GM19452 (cell line): ENCODE results near the gene FLNA.
"Not testable (repeated sequence)": the region's sequence is repeated elsewhere in the genome, so short reads cannot be mapped to it uniquely, and the experiment has no call there.

Experiments used
- ATAC-seq: cut with Tn5 transposase; IDR thresholded peaks from one replicate; pipeline ENCODE4 v1.9.1; 2021; ENCODE audit not compliant: unreplicated experiment

Gene FLNA

GRCh38 chrX:154399527-154400368, 25.3 kb upstream of the FLNA start:
- no peak for ATAC-seq

- ATAC-seq: peak; percentile 14
Observed at GRCh38 chrX:154398668-154399526, 24.5 kb upstream of the FLNA start.

- ATAC-seq: peak; percentile 75
Observed at GRCh38 chrX:154397888-154398667, 23.6 kb upstream of the FLNA start, which contains the start of gene RPL10. TSS of gene RPL10 (plus strand) at chrX:154398377. CDS start at chrX:154398520, 143 bp downstream.

- ATAC-seq: peak; percentile 45
Observed at GRCh38 chrX:154396973-154397887, 22.8 kb upstream of the FLNA start.

GRCh38 chrX:154396363-154396762, 21.9 kb upstream of the FLNA start:
- not testable (repeated sequence) for ATAC-seq

GRCh38 chrX:154389812-154390747, 15.6 kb upstream of the FLNA start:
- ATAC-seq: peak; percentile 64

GRCh38 chrX:154388649-154389048, 14.2 kb upstream of the FLNA start:
- ATAC-seq: not testable (repeated sequence)

- not testable (repeated sequence) for ATAC-seq
Observed at GRCh38 chrX:154388094-154388493, 13.7 kb upstream of the FLNA start.

GRCh38 chrX:154384284-154384892, 10.0 kb upstream of the FLNA start:
- ATAC-seq: no peak

GRCh38 chrX:154383359-154384283, 9.2 kb upstream of the FLNA start:
- no peak for ATAC-seq

- no peak for ATAC-seq
Observed at GRCh38 chrX:154382483-154383069, 8.1 kb upstream of the FLNA start.

GRCh38 chrX:154381271-154381670, 6.8 kb upstream of the FLNA start:
- ATAC-seq: no peak

GRCh38 chrX:154380787-154381186, 6.4 kb upstream of the FLNA start:
- ATAC-seq: no peak

GRCh38 chrX:154380153-154380552, 5.7 kb upstream of the FLNA start:
- ATAC-seq: no peak

GRCh38 chrX:154379569-154379951, 5.1 kb upstream of the FLNA start:
- no peak for ATAC-seq

GRCh38 chrX:154378799-154379568, 4.5 kb upstream of the FLNA start, which contains the start of gene EMD:
TSS of gene EMD (plus strand) at chrX:154379295. CDS start at chrX:154379485, 190 bp downstream.
- ATAC-seq: peak; percentile 83
